ENCODE results near the gene SERPINE1.

SERPINE1 gene

GRCh38 chr7:101140339-101140699, 13.4 kb downstream of the SERPINE1 start:
- no peak for TF ChIP-seq FOXM1 (IDR thresholded peaks at IDR 0.05; ENCODE audit: borderline replicate concordance, low read depth)
- TF ChIP-seq MAX (IDR thresholded peaks at IDR 0.05), result no peak
- no peak for TF ChIP-seq NFIC (IDR thresholded peaks at IDR 0.05)
- TF ChIP-seq CEBPB (IDR thresholded peaks at IDR 0.05), result no peak
- TF ChIP-seq REST (IDR thresholded peaks at IDR 0.05; ENCODE audit: low read depth), result no peak
- no peak for TF ChIP-seq YY1 (IDR thresholded peaks at IDR 0.05; ENCODE audit: low read depth)
- no peak for TF ChIP-seq CREB1 (IDR thresholded peaks at IDR 0.05; ENCODE audit: low read depth)
- TF ChIP-seq EGR1 (IDR thresholded peaks at IDR 0.05), result no peak
- TF ChIP-seq TCF12 (IDR thresholded peaks at IDR 0.05; ENCODE audit: low read depth), result no peak
- no peak for TF ChIP-seq TAF1 (IDR thresholded peaks at IDR 0.05; ENCODE audit: low read depth)
- TF ChIP-seq ZBTB7A (IDR thresholded peaks at IDR 0.05; ENCODE audit: low read depth), result no peak
- no peak for TF ChIP-seq USF1 (IDR thresholded peaks at IDR 0.05)

- TF ChIP-seq RAD21 (IDR thresholded peaks at IDR 0.05; ENCODE audit: low read depth) (no peak), YY1 (IDR thresholded peaks at IDR 0.05; ENCODE audit: low read depth) (no peak), FOXM1 (IDR thresholded peaks at IDR 0.05; ENCODE audit: borderline replicate concordance, low read depth) (no peak), EGR1 (IDR thresholded peaks at IDR 0.05) (no peak), MAX (IDR thresholded peaks at IDR 0.05) (no peak)
These were observed 14.0 kb downstream of the SERPINE1 start for GRCh38 chr7:101140746-101141382.

- TF ChIP-seq REST (IDR thresholded peaks at IDR 0.05; ENCODE audit: low read depth) (no peak), MAX (IDR thresholded peaks at IDR 0.05) (no peak), CEBPB (IDR thresholded peaks at IDR 0.05) (no peak), EP300 (IDR thresholded peaks at IDR 0.05; ENCODE audit: borderline replicate concordance) (no peak), EGR1 (IDR thresholded peaks at IDR 0.05) (no peak)
These were observed 25.2 kb downstream of the SERPINE1 start for GRCh38 chr7:101151908-101152651.

GRCh38 chr7:101153969-101154692, 27.2 kb downstream of the SERPINE1 start, which contains the start of gene AP1S1:
Gene AP1S1 (plus strand): TSS chr7:101154476. CDS start chr7:101154515, 39 bp downstream.
- TF ChIP-seq TCF12 (IDR thresholded peaks at IDR 0.05; ENCODE audit: low read depth) (no peak), MAX (IDR thresholded peaks at IDR 0.05) (peak; percentile 99), EP300 (IDR thresholded peaks at IDR 0.05; ENCODE audit: borderline replicate concordance) (no peak), ZBTB7A (IDR thresholded peaks at IDR 0.05; ENCODE audit: low read depth) (peak; percentile 95; the same call in 1 of the 2 replicates)

- TF ChIP-seq ZBTB7A (IDR thresholded peaks at IDR 0.05; ENCODE audit: low read depth) (peak; percentile 61; the same call in 1 of the 2 replicates), MAX (IDR thresholded peaks at IDR 0.05) (no peak)
These were observed 27.8 kb downstream of the SERPINE1 start for GRCh38 chr7:101154693-101155102.

- no peak for TF ChIP-seq RAD21 (IDR thresholded peaks at IDR 0.05; ENCODE audit: low read depth)
These were observed 28.4 kb downstream of the SERPINE1 start for GRCh38 chr7:101155303-101155702.
